GM13977 (cell line): ENCODE results near the gene CFAP47.

Experiments used
- DNase-seq: peaks from one replicate; pipeline ENCODE4 v3.0.0; 2012; ENCODE audit warnings: low spot score
- CTCF ChIP-seq: IDR thresholded peaks from 2 replicates; pipeline ENCODE4 v1.5.1; 2012; ENCODE audit warnings: mild to moderate bottlenecking, control low read depth; ENCODE audit not compliant: insufficient read depth; ENCODE audit errors: extremely low read depth, missing control alignments
- in situ Hi-C: fragments of 300-500 bp; cut with MboI; formaldehyde crosslinking; loops from one replicate; pipeline ENCODE4 v1.12.0; 2022; ENCODE audit warnings: low sequenced_read_pairs, low pct_unique_long_range_greater_than_20kb, mixed read lengths, inconsistent platforms; ENCODE audit not compliant: unreplicated experiment

Gene CFAP47

GRCh38 chrX:36348509-36348908 lies 429.0 kb downstream of the CFAP47 start:
- in situ Hi-C loops = no loop called here
- TF ChIP-seq CTCF = no peak
- DNase-seq = no peak

GRCh38 chrX:36357855-36358254 lies 438.3 kb downstream of the CFAP47 start:
- no peak for DNase-seq
- in situ Hi-C loops = no loop called here
- TF ChIP-seq CTCF = no peak

- in situ Hi-C loops = no loop called here
- no peak for TF ChIP-seq CTCF
- DNase-seq = no peak
Measured at GRCh38 chrX:36364262-36364661, 444.7 kb downstream of the CFAP47 start.

GRCh38 chrX:36383495-36383894 lies 464.0 kb downstream of the CFAP47 start:
- in situ Hi-C loops = no loop called here
- TF ChIP-seq CTCF = no peak
- DNase-seq = no peak

- no peak for TF ChIP-seq CTCF
- in situ Hi-C loops = no loop called here
- no peak for DNase-seq
Measured at GRCh38 chrX:36388901-36389300, 469.4 kb downstream of the CFAP47 start.

- in situ Hi-C loops = no loop called here
- no peak for TF ChIP-seq CTCF
Measured at GRCh38 chrX:36401774-36402173, 482.2 kb downstream of the CFAP47 start.

GRCh38 chrX:36407836-36408235 lies 488.3 kb downstream of the CFAP47 start:
- no peak for TF ChIP-seq CTCF

More at GRCh38 chrX:36401774-36402173, 482.2 kb downstream of the CFAP47 start:
- DNase-seq = no peak

More at GRCh38 chrX:36407836-36408235, 488.3 kb downstream of the CFAP47 start:
- DNase-seq = no peak
- in situ Hi-C loops = no loop called here
